WTC11 (cell line): ENCODE data around the gene DISP2. TPM values are rescaled to one million over a fixed set of nuclear protein-coding genes. Genes with fewer than 3 reads are reported as not detected.

Experiments used
- ATAC-seq: fragments of 200-7000 bp; cut with Tn5 transposase; 2 replicates; pipeline ENCODE4 v1.10.0; 2021; ENCODE audit warnings: mild to moderate bottlenecking, moderate library complexity
- CTCF ChIA-PET: fragments of 300-600 bp; sonication (Branson Sonifier 250); formaldehyde crosslinking; loops from one replicate; lab custom pipeline; 2021; ENCODE audit warnings: antibody characterized with exemption; lab: Charles Lee
- POLR2A ChIA-PET: fragments of 350-600 bp; sonication (Branson Sonifier 250); formaldehyde crosslinking; loops from one replicate; lab custom pipeline; 2021; ENCODE audit warnings: antibody characterized with exemption; lab: Charles Lee
- DNase-seq: peaks from one replicate; pipeline ENCODE4 v3.0.0; 2021; ENCODE audit warnings: low spot score
- H3K27ac Mint-ChIP-seq: 2 replicates; pipeline ENCODE4 v1.8.0; 2021; ENCODE audit warnings: mixed read lengths
- H3K27me3 Mint-ChIP-seq: 2 replicates; pipeline ENCODE4 v1.8.0; 2021; ENCODE audit warnings: low read depth, mild to moderate bottlenecking, moderate library complexity, mixed read lengths
- H3K36me3 Mint-ChIP-seq: 2 replicates; pipeline ENCODE4 v1.8.0; 2021; ENCODE audit warnings: mixed read lengths
- H3K4me1 Mint-ChIP-seq: 2 replicates; pipeline ENCODE4 v1.8.0; 2022; ENCODE audit warnings: mixed read lengths
- H3K4me3 Mint-ChIP-seq: 2 replicates; pipeline ENCODE4 v1.8.0; 2021; ENCODE audit warnings: mild to moderate bottlenecking, moderate library complexity, mixed read lengths
- H3K9me3 Mint-ChIP-seq: 2 replicates; pipeline ENCODE4 v1.8.0; 2021; ENCODE audit warnings: mixed read lengths
- CREM ChIP-seq: sonication (generic); formaldehyde crosslinking; IDR thresholded peaks from 2 replicates; pipeline ENCODE4 v1.8.1; 2022; ENCODE audit warnings: mild to moderate bottlenecking, missing genetic modification reagents, moderate library complexity
- ELF4 ChIP-seq: sonication (generic); formaldehyde crosslinking; IDR thresholded peaks from 2 replicates; pipeline ENCODE4 v1.8.1; 2022; ENCODE audit warnings: low read depth, mild to moderate bottlenecking, moderate library complexity, missing genetic modification reagents
- GTF2I ChIP-seq: fragments of 250-450 bp; sonication (Bioruptor Pico); conservative IDR thresholded peaks from 2 replicates; pipeline ENCODE4 v1.4.0; 2021; ENCODE audit warnings: mild to moderate bottlenecking
- IRF2 ChIP-seq: sonication (generic); formaldehyde crosslinking; IDR thresholded peaks from 2 replicates; pipeline ENCODE4 v1.8.0; 2022; ENCODE audit warnings: low read depth, missing genetic modification reagents, borderline replicate concordance
- JAZF1 ChIP-seq: fragments of 250-450 bp; sonication (Bioruptor Pico); IDR thresholded peaks from 2 replicates; pipeline ENCODE4 v1.9.0; 2021; ENCODE audit warnings: moderate library complexity, mild to moderate bottlenecking, inconsistent platforms
- JUN ChIP-seq: sonication (generic); formaldehyde crosslinking; IDR thresholded peaks from 2 replicates; pipeline ENCODE4 v1.8.0; 2023; ENCODE audit warnings: mild to moderate bottlenecking, missing genetic modification reagents
- MYBL2 ChIP-seq: sonication (generic); formaldehyde crosslinking; IDR thresholded peaks from 2 replicates; pipeline ENCODE4 v1.8.1; 2023; ENCODE audit warnings: mild to moderate bottlenecking, moderate library complexity, missing genetic modification reagents
- NR1H2 ChIP-seq: sonication (generic); formaldehyde crosslinking; IDR thresholded peaks from 2 replicates; pipeline ENCODE4 v1.9.0; 2021; ENCODE audit warnings: mild to moderate bottlenecking, moderate library complexity, missing genetic modification reagents
- NR2C2 ChIP-seq: sonication (generic); formaldehyde crosslinking; IDR thresholded peaks from 2 replicates; pipeline ENCODE4 v1.8.0; 2022; ENCODE audit warnings: mild to moderate bottlenecking, missing genetic modification reagents
- SMAD4 ChIP-seq: sonication (generic); formaldehyde crosslinking; IDR thresholded peaks from 2 replicates; pipeline ENCODE4 v1.8.0; 2022; ENCODE audit warnings: mild to moderate bottlenecking, missing genetic modification reagents
- SOX15 ChIP-seq: fragments of 250-450 bp; sonication (Bioruptor Pico); IDR thresholded peaks from 2 replicates; pipeline ENCODE4 v1.9.0; 2021; ENCODE audit warnings: mild to moderate bottlenecking
- TEAD1 ChIP-seq: sonication (generic); formaldehyde crosslinking; IDR thresholded peaks from 2 replicates; pipeline ENCODE4 v1.8.0; 2022; ENCODE audit warnings: mild to moderate bottlenecking, missing genetic modification reagents
- ZBTB21 ChIP-seq: sonication (generic); formaldehyde crosslinking; IDR thresholded peaks from 2 replicates; pipeline ENCODE4 v1.8.1; 2023; ENCODE audit warnings: mild to moderate bottlenecking, missing genetic modification reagents, borderline replicate concordance
- ZNF121 ChIP-seq: sonication (generic); formaldehyde crosslinking; IDR thresholded peaks from 2 replicates; pipeline ENCODE4 v1.8.0; 2023; ENCODE audit warnings: missing genetic modification reagents
- ZNF138 ChIP-seq: sonication (generic); formaldehyde crosslinking; conservative IDR thresholded peaks from 2 replicates; pipeline ENCODE4 v1.8.1; 2022; ENCODE audit warnings: mild to moderate bottlenecking, moderate library complexity, missing genetic modification reagents
- ZNF423 ChIP-seq: fragments of 250-450 bp; sonication (Bioruptor Pico); IDR thresholded peaks from 2 replicates; pipeline ENCODE4 v2.1.2; 2022; ENCODE audit warnings: mild to moderate bottlenecking, moderate library complexity
- total RNA-seq: library from RNA; stranded (reverse); gene quantifications from 3 replicates; pipeline ENCODE4 v1.2.3, GENCODE V29; 2021
- TF ChIP-seq, protein P1 (sequence below): fragments of 250-450 bp; sonication (Bioruptor Pico); IDR thresholded peaks from 2 replicates; pipeline ENCODE4 v1.9.0; 2021; ENCODE audit warnings: mild to moderate bottlenecking
- TF ChIP-seq, protein P2 (sequence below): sonication (generic); formaldehyde crosslinking; IDR thresholded peaks from 2 replicates; pipeline ENCODE4 v1.8.1; 2022; ENCODE audit warnings: low read depth, mild to moderate bottlenecking, moderate library complexity, missing genetic modification reagents, borderline replicate concordance
- TF ChIP-seq, protein P3 (sequence below): sonication (generic); formaldehyde crosslinking; IDR thresholded peaks from 2 replicates; pipeline ENCODE4 v1.8.0; 2023; ENCODE audit warnings: mild to moderate bottlenecking, missing genetic modification reagents
- TF ChIP-seq, protein P4 (sequence below): fragments of 250-450 bp; sonication (Bioruptor Pico); IDR thresholded peaks from 2 replicates; pipeline ENCODE4 v1.9.0; 2021; ENCODE audit warnings: mild to moderate bottlenecking
- TF ChIP-seq, protein P5 (sequence below): sonication (generic); formaldehyde crosslinking; IDR thresholded peaks from 2 replicates; pipeline ENCODE4 v1.8.0; 2022; ENCODE audit warnings: mild to moderate bottlenecking, missing genetic modification reagents
- TF ChIP-seq, protein P6 (sequence below): sonication (generic); formaldehyde crosslinking; IDR thresholded peaks from 2 replicates; pipeline ENCODE4 v1.8.1; 2022; ENCODE audit warnings: missing genetic modification reagents, borderline replicate concordance
- TF ChIP-seq, protein P7 (sequence below): fragments of 250-450 bp; sonication (Bioruptor Pico); IDR thresholded peaks from 2 replicates; pipeline ENCODE4 v1.8.0; 2021; ENCODE audit warnings: mild to moderate bottlenecking

Gene DISP2
- total RNA-seq, 1 experiment from 2014 or later = 3.5 TPM

DNA sequence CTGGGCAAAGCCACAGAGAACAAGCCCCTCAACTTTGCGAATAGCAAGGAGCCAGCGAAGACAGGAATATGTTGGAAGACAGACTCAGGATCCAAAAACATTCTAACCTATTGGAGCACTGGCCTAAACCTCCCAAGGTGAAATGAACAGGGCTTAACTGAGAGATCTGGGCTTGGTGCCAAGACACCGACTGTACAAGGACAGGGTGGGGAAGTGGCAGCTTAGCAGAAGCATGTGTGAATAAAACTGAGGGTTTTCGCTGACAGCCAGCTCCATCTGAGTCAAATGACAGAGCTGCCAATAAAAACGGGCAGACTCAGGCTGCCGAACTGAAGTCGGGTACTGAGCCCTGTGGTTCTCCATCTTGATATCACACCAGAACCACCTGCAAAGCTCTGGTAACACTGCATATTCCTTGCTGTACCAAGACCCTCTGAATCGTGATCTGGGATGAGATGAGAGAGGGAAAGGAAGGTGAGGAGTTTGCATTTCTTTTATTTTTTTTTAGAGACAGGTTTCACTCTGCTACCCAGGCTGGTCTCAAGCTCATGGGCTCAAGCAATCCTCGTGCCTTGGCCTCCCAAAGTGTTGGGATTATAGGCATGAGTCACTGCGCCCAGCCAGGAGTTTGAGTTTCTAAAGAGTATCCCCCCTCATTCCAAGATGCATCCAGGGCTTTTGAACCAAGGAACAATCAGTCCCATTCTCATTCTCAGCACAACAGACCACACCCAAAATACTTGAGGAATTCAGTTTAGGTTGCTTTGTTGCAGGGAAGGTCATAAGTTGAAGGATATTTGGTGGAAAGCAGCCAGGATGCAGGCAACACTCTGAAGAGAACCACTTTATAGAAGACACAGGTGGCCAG, 44.3 kb upstream of the DISP2 start (continued):
- TF ChIP-seq MYBL2 (CRISPR knock-in tag) (no peak), ZNF423 (no peak), CREM (no peak), SOX15 (CRISPR knock-in tag) (no peak)
- TF ChIP-seq, protein P1, sequence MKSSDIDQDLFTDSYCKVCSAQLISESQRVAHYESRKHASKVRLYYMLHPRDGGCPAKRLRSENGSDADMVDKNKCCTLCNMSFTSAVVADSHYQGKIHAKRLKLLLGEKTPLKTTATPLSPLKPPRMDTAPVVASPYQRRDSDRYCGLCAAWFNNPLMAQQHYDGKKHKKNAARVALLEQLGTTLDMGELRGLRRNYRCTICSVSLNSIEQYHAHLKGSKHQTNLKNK (CRISPR knock-in tag) = no peak
- TF ChIP-seq, protein P2, sequence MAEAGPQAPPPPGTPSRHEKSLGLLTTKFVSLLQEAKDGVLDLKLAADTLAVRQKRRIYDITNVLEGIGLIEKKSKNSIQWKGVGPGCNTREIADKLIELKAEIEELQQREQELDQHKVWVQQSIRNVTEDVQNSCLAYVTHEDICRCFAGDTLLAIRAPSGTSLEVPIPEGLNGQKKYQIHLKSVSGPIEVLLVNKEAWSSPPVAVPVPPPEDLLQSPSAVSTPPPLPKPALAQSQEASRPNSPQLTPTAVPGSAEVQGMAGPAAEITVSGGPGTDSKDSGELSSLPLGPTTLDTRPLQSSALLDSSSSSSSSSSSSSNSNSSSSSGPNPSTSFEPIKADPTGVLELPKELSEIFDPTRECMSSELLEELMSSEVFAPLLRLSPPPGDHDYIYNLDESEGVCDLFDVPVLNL = no peak
- TF ChIP-seq, protein P3, sequence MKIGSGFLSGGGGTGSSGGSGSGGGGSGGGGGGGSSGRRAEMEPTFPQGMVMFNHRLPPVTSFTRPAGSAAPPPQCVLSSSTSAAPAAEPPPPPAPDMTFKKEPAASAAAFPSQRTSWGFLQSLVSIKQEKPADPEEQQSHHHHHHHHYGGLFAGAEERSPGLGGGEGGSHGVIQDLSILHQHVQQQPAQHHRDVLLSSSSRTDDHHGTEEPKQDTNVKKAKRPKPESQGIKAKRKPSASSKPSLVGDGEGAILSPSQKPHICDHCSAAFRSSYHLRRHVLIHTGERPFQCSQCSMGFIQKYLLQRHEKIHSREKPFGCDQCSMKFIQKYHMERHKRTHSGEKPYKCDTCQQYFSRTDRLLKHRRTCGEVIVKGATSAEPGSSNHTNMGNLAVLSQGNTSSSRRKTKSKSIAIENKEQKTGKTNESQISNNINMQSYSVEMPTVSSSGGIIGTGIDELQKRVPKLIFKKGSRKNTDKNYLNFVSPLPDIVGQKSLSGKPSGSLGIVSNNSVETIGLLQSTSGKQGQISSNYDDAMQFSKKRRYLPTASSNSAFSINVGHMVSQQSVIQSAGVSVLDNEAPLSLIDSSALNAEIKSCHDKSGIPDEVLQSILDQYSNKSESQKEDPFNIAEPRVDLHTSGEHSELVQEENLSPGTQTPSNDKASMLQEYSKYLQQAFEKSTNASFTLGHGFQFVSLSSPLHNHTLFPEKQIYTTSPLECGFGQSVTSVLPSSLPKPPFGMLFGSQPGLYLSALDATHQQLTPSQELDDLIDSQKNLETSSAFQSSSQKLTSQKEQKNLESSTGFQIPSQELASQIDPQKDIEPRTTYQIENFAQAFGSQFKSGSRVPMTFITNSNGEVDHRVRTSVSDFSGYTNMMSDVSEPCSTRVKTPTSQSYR (CRISPR knock-in tag) = no peak
- TF ChIP-seq, all 79 proteins: peak for 0

DNA sequence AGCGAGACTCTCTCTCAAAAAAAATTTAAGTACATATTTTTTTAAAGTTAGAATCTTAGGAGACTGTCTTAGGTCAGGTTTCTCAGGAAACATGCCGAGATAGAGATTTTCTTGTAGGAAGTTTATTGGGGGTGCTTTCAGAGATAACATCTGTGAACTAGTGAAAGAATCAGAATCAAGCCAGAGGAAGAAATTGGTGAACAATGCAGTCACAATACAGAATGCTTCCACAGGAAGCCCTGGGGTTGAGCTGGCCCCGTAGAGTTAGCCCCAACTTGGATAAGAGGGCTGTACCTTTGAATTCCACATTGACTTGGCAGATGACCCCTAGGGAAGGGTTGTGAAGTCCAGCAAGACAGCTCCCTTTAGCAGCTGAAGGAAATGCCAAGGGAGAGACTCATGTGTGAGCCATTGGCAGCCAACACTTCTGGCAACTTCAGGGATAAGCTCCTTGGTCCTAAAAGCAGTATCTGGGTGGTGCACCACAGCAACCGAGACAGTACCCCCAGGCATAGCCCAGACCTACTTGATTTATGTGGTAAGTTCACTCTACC, 43.2 kb upstream of the DISP2 start:
- ATAC-seq = no peak
- POLR2A ChIA-PET = interaction anchor here (0.5 kb wide), 1 partner anchor 39 kb away, joined by 5 read pairs; no protein-coding TSS in a partner anchor
- TF ChIP-seq ZNF138 (no peak), ZNF121 (CRISPR knock-in tag) (no peak), NR2C2 (CRISPR knock-in tag) (no peak), ELF4 (CRISPR knock-in tag) (no peak), SMAD4 (CRISPR knock-in tag) (no peak), NR1H2 (CRISPR knock-in tag) (no peak), ZBTB21 (CRISPR knock-in tag) (no peak), IRF2 (CRISPR knock-in tag) (no peak), TEAD1 (CRISPR knock-in tag) (no peak), JAZF1 (CRISPR knock-in tag) (no peak), JUN (no peak), GTF2I (CRISPR knock-in tag) (no peak)
- TF ChIP-seq, protein P4, sequence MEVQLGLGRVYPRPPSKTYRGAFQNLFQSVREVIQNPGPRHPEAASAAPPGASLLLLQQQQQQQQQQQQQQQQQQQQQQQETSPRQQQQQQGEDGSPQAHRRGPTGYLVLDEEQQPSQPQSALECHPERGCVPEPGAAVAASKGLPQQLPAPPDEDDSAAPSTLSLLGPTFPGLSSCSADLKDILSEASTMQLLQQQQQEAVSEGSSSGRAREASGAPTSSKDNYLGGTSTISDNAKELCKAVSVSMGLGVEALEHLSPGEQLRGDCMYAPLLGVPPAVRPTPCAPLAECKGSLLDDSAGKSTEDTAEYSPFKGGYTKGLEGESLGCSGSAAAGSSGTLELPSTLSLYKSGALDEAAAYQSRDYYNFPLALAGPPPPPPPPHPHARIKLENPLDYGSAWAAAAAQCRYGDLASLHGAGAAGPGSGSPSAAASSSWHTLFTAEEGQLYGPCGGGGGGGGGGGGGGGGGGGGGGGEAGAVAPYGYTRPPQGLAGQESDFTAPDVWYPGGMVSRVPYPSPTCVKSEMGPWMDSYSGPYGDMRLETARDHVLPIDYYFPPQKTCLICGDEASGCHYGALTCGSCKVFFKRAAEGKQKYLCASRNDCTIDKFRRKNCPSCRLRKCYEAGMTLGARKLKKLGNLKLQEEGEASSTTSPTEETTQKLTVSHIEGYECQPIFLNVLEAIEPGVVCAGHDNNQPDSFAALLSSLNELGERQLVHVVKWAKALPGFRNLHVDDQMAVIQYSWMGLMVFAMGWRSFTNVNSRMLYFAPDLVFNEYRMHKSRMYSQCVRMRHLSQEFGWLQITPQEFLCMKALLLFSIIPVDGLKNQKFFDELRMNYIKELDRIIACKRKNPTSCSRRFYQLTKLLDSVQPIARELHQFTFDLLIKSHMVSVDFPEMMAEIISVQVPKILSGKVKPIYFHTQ (CRISPR knock-in tag) = no peak
- TF ChIP-seq, protein P5, sequence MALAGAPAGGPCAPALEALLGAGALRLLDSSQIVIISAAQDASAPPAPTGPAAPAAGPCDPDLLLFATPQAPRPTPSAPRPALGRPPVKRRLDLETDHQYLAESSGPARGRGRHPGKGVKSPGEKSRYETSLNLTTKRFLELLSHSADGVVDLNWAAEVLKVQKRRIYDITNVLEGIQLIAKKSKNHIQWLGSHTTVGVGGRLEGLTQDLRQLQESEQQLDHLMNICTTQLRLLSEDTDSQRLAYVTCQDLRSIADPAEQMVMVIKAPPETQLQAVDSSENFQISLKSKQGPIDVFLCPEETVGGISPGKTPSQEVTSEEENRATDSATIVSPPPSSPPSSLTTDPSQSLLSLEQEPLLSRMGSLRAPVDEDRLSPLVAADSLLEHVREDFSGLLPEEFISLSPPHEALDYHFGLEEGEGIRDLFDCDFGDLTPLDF = no peak
- TF ChIP-seq, protein P6, sequence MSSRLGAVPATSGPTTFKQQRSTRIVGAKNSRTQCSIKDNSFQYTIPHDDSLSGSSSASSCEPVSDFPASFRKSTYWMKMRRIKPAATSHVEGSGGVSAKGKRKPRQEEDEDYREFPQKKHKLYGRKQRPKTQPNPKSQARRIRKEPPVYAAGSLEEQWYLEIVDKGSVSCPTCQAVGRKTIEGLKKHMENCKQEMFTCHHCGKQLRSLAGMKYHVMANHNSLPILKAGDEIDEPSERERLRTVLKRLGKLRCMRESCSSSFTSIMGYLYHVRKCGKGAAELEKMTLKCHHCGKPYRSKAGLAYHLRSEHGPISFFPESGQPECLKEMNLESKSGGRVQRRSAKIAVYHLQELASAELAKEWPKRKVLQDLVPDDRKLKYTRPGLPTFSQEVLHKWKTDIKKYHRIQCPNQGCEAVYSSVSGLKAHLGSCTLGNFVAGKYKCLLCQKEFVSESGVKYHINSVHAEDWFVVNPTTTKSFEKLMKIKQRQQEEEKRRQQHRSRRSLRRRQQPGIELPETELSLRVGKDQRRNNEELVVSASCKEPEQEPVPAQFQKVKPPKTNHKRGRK (CRISPR knock-in tag) = no peak
- TF ChIP-seq, protein P7, sequence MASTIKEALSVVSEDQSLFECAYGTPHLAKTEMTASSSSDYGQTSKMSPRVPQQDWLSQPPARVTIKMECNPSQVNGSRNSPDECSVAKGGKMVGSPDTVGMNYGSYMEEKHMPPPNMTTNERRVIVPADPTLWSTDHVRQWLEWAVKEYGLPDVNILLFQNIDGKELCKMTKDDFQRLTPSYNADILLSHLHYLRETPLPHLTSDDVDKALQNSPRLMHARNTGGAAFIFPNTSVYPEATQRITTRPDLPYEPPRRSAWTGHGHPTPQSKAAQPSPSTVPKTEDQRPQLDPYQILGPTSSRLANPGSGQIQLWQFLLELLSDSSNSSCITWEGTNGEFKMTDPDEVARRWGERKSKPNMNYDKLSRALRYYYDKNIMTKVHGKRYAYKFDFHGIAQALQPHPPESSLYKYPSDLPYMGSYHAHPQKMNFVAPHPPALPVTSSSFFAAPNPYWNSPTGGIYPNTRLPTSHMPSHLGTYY = no peak

More for the DNA sequence above, 43.2 kb upstream of the DISP2 start:
- H3K27ac Mint-ChIP-seq = no peak overlapping the region
- DNase-seq = no peak
- CTCF ChIA-PET = interaction anchor here (0.6 to 17.8 kb wide), 9 partner anchors 8 to 107 kb away, joined by 3 to 690 read pairs (median 4); no protein-coding TSS in a partner anchor
- no peaks in the 10 kb centered on the region for H3K9me3 Mint-ChIP-seq
- peaks cover 19% of the 10 kb centered on the region for H3K27me3 Mint-ChIP-seq
- H3K4me3 Mint-ChIP-seq = no peak overlapping the region
- H3K4me1 Mint-ChIP-seq = peaks cover 3% of the 10 kb centered on the region
- H3K36me3 Mint-ChIP-seq = no peaks in the 10 kb centered on the region
